HG03520 (cell line): Measurements from ENCODE around the gene LRRC1.
A peak's percentile ranks its signal among the peaks of the same experiment; 100 is the strongest.
"Not testable (repeated sequence)": the region's sequence is repeated elsewhere in the genome, so short reads cannot be mapped to it uniquely, and the experiment has no call there.

Experiments
- ATAC-seq: cut with Tn5 transposase; IDR thresholded peaks from one replicate; pipeline ENCODE4 v1.9.1; 2021; ENCODE audit warnings: mild to moderate bottlenecking, moderate library complexity; ENCODE audit not compliant: unreplicated experiment

The LRRC1 gene

DNA sequence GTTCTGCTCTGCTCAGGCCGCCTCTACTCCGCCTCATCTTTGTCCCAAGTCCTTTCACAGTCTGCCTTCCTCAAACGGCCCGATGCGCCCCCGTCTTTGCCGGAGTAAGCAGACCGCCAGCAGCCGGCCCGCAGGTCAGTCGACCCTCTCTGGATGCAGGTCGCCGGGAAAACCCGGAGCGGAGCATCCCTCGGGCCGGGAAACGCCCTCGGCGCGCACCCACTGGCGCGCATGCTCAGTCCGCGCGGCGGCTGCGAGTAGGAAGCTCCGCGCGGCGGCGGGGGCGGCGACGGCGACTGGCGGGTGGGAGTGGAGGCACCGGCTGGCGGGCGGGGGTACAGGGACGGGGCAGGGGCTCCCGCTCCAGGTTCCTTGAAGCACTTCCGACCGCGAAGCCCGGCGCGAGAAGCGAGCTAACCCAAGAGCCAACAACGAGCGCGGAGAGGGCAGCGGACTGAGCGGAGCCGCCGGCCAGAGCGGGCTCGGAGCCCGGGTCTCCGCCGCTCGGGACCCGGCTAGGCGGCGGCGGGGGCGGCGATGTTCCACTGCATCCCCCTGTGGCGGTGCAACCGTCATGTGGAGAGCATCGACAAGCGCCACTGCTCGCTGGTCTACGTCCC, at the start of gene LRRC1:
Gene LRRC1 (plus strand): TSS at position 286 of the 620 bp plus-strand sequence. CDS start 252 bp downstream, at position 538.
- peak; percentile 67 for ATAC-seq

DNA sequence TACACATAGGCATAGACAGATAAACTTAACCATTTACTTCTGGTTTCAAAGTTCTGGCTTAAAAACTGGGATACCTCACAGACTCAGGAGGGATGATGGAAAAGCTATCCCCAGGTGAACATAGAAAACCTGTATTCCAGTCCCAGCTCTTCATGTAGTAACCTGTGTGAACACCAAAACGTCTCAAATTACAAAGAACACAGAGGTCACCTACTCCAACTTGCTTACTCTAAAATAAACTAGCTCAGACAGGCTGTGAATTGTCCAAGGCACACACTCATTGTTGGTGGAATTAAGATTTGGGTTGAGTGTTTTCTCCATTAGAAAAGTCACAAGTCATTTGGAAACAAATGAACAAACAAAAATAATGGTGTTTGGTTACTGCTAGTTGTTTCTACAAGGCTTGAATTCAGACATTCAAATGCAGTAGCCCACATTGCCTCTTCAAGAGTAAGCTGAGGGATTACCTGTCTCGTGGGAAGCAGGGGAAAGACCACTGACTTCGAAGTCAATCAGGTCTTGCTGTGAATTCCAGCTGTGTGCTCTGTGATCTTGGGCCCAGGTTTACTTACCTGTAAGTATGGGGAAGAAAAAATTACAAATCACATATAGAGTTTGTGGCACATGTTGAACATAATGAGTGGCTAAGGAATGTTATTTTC, 48.2 kb upstream of the LRRC1 start:
- no peak for ATAC-seq

DNA sequence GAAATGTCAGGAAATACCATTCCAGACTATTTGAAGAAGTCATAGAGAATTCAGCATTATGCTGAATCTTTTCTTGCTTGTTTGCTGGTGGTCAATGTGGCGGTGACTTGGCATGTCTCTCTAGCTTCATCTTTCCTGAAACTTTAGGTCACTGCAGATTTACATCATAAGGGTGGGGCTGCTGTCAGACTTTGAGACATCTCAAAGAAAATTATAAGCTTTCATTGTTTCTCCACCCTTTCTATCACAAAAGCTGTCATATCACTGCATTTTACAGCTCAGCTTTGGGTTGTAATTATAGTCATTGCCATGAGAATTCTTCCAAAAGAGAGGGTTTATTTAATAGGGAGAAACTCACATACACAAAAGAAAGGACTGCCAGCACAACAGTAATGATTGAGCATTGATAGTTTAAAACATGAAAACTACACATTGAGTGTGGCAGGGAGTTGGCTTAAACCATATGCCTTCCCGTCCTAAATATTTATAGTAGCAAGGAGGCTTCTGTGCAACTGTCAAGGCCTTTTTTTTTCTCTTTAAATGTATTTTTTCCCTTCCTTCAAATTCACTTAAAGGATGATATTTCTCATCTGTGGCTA, 44.7 kb upstream of the LRRC1 start:
- no peak for ATAC-seq

DNA sequence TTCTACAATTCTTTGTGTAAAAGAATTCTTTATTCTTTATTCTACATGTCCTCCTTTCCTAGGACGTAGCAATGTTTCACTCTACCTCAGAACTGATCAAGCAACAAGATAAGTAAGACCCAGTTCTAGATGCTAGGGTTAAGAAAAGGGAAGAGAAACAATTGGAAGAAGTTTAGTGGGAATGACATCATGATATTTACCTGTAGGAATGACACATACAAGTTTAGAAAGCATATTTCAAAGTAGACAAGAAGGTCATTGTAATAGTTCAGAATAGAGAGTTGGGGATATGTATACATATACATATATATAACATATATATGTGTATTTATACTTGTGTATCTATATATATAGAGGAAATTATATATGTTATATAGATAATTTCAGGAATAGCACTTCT, 43.4 kb upstream of the LRRC1 start:
- no peak for ATAC-seq

- ATAC-seq: no peak
These were observed 42.4 kb upstream of the LRRC1 start for GRCh38 chr6:53752440-53752839.

DNA sequence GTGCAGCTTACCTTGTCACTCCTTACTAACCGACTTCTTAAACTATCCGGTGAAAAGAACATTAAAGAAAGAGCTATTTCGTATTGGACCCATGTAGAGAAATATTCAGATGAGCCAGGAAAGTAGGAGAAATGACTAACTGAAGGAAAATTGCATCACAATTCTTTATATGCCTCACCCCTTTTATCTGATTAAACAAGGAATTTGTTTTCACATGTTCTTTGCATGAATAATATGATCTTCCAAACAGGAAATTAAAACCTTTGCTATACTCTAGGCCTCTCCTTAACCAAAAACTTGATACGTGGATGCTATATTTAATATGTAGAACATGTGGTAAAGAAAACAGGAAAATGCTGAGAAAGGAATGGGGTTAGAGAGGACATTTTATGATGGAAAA, 41.9 kb upstream of the LRRC1 start:
- no peak for ATAC-seq

DNA sequence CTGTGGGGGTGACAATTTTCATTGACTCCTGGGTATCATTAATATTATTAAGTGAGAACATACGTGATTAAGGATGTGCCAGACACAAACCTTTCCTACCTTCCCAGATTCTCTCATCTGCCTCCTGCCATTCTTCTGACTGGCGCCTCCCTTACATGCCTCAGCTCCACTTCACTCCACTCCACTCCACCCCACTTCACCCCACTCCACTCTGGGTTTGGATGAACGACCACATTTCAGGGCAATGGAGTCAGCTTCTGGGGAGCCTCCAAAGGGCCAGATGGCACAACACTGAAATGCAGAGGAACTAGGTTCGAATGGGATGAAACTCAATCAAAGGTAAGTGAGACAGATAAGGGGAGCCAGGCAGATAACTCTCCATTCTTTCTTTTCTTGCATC, 40.5 kb upstream of the LRRC1 start:
- no peak for ATAC-seq

DNA sequence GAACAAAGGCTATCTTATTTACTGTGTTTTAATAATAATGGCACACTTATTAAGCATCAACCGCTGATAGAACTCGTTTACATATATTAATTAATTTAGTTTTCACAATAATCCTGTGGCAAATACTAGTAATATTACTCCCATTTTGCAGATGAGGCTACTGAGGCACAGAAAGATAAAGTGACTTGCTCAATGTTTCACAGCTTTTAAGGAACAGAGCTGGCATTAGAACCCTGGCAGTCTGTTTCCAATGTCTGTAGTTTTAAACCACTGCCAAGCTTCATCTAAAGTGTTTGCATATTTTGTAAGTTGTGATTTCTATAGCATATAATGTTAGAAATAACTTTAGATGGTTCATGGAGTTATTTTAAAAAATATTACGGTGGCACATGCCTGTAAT, 38.4 kb upstream of the LRRC1 start:
- ATAC-seq: no peak

DNA sequence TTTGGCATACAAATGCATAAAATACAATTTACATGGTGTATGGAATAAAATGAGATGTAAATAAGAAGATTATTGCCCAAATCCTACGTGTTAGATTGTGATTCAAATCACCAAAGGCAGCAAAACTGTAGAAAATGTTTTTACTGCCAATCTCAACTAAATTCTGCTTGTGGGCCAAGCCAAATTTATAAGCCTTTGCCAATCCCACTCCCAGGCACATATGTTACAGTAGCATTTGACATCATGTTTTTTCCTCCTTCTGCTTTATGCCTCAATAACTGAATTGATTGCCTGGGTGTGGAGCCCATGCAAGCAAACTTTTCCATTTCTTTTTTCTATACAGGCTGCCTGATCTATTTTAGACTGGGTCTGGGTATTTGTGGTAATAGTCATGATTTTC, 36.3 kb upstream of the LRRC1 start:
- ATAC-seq: no peak

DNA sequence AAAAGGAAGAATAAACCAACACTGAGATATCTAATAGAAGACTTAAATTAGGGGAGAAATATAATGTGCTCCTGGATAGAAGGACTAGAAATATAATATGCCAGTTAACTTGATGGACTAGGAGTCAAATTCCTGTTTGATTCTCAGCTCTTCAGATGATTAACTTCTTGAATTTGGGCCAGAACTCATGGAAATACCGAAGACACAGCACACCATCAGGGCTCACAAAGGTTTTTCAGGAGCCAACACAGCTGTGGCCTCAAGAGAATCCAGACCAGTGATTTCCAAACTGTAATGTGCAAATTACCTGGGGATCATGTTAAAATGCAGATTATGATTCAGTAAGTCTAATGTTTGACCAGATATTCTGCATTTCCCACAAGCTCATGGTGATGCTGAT, 33.8 kb upstream of the LRRC1 start:
- ATAC-seq: no peak

- ATAC-seq: no peak
These were observed 29.5 kb upstream of the LRRC1 start for GRCh38 chr6:53765270-53765669.

GRCh38 chr6:53766930-53767329, 27.9 kb upstream of the LRRC1 start:
- no peak for ATAC-seq

GRCh38 chr6:53767941-53768340, 26.9 kb upstream of the LRRC1 start:
- no peak for ATAC-seq

DNA sequence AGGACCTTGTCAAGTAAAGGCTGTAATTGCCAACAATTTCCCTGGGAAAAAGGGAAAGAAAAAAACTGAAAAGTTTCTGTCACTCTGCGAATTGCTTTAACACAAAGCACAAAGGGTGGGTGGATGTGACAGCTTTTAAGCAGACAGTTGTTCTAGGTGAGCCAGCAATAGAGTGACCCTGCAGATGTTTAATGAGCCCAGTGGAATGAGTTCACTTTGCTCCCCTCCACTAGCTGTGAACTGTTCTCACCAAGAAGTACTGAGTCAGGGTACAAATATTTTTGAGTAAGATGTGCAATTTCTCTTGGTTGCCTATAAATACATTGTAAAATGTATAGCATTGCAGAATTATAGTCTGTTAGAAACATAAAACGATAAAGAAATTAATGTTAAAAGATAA, 26.2 kb upstream of the LRRC1 start:
- no peak for ATAC-seq

DNA sequence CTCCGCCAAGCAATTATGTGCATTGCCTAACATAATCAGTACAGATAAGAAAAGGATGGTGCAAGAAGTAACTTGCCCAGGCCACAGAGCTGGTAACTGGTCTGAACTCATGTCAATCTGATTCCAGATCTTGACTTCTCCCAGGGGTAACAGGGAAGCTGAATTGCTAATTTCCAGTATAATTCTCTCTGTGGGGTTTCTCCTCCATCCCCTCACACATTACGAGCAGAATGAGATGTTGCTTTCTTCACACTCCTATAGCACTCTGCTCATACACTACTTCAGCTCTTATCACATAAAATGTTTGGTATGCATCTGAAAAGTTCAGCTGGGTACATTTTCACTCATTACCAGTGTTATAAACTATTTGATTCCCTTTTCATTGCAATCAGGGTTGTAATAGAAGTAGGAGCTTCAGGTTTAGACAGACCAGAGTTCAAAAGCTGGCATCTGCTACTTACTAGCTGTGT, 24.0 kb upstream of the LRRC1 start:
- ATAC-seq: no peak

DNA sequence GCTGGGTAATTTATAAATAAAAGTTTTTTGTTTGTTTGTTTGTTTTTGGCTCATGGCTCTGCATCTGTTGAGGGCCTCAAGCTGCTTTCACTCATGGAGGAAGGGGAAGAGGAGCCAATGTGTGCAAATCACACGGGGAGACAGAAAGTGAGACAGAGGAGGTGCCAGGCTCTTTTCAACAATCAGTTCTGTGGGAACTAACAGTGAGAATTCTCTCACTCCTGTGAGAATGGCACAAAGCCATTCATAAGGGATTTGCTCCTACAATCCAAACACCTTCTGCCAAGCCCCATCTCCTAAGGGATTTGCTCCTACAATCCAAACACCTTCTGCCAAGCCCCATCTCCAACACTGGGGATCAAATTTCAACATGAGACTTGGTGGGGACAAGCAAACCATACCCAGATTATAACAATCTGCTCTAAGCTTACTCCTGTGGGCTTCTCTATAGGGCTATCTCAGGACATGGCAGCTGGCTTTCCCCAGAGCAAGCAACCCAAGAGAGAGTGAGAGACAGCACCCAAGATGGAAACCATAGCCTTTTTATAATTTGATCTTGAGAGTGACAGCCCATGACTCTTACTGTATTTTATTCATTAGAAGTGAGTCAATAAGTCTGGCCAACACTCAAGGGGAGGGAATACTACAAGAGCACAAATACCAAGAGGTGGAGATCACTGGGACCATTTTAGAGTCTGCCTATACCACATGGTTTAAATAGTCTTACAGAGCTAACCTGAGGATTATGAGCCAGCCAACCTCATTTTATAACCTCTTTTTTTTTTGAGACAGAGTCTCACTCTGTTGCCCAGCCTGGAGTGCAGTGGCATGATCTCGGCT, 22.8 kb upstream of the LRRC1 start:
- no peak for ATAC-seq

DNA sequence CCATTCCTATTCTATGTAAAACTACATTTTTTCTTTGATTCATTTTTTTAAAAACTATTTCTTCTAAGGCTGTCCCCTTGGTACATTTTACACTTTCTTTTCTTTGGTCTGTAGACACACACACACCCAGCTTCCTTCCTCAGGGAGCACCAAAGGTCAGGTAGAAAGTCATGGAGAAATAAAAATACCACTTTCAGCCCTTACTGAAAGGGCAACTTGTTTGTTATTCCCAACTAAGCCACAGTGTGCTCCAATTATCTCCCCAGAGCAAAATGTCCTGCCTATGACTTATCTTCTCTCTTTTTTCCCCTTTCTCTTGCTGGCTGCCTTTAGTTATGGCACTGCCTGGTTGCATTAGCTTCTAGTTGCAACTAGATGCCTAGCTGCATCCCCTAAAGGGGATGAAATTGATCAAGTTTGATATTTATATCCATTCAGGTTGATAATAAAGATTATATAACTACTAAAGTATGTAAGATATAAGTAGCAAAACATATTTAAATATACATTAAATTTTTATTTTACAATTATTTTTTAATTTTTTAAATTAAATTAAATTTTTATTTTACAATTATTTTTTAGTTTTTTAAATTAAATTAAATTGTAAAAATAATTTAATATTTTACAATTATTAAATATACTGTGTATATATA, 21.6 kb upstream of the LRRC1 start:
- ATAC-seq: no peak

- not testable (repeated sequence) for ATAC-seq
These were observed 18.7 kb upstream of the LRRC1 start for GRCh38 chr6:53776152-53776551.

- not testable (repeated sequence) for ATAC-seq
These were observed 9.8 kb upstream of the LRRC1 start for GRCh38 chr6:53784991-53785390.

DNA sequence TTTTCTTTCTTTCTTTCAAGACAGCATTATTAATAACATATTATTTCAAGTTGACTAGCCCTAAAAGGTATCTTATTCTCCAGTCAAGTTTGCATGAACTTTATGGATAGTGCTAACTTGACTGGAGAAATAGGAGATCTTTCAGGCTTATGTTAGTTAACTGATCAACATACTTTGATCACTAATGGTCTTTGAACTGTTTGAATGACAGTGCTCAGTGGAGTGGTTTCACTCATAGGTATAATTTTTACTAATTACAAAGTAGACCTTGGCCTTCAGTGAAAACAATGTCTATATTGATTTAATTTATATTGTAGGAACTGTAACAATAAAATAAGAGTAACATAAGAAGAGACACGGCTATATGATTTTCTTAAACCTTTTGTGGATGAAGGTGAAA, 8.0 kb upstream of the LRRC1 start:
- ATAC-seq: no peak

DNA sequence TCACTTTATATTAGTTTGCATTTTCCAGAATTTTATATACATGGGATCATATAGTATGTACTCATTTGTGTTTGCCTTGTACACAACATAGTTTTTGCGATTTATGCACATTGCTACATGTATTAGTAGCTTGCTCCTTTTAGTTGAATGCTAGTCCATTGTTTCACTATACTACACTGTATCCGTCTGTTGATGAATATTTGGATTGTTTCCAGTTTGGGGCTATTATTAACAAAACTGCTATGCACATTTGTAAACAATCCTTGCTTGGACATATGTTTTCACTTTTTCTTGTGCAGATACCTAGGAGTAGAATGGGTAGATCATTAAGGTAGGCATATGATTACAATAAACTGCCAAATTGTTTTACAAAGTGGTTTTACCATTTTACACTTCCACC, 3.9 kb upstream of the LRRC1 start:
- ATAC-seq: no peak
